ENCODE measurements around the gene FEM1C. TPM values are rescaled to one million over a fixed set of nuclear protein-coding genes. Genes with fewer than 3 reads are reported as not detected.

Gene FEM1C
- total and polyA plus RNA-seq, 9 of the 15 experiments (the other 6 are each of a cell fraction or from before 2014, with no cell fraction given): 1.4 to 9.3 (median 4.3) TPM

GRCh38 chr5:115580941-115581340, 36.4 kb upstream of the FEM1C start (continued):
- TF ChIP-seq CTCFL (IDR thresholded peaks at IDR 0.05; ENCODE audit: borderline replicate concordance, insufficient read depth, low read depth, low read length, poor library complexity, severe bottlenecking) (no peak), HINFP (tag; conservative IDR thresholded peaks at IDR 0.05; ENCODE audit: low read depth) (no peak)

GRCh38 chr5:115579747-115580173, 35.2 kb upstream of the FEM1C start:
- intact Hi-C loops (cut with micrococcal nuclease) (loop anchor here (10.0 kb wide), 2 partner anchors 195 to 1965 kb away; no protein-coding TSS in a partner anchor), in situ Hi-C loops (cut with MboI) (loop anchor here (5.0 to 25.0 kb wide), 2 partner anchors 272 to 1892 kb away; no protein-coding TSS in a partner anchor)
- no peak for ATAC-seq
- no peak overlapping the region for H3K27ac ChIP-seq (ENCODE audit: extremely low read depth, low read depth, low read length)
- H2AFZ ChIP-seq (ENCODE audit: low read depth, low read length): no peak overlapping the region
- no peak for FAIRE-seq
- H3K4me3 ChIP-seq: no peak overlapping the region
- no peaks in the 10 kb centered on the region for H3K4me1 ChIP-seq (replicated peaks in 1 of 2; ENCODE audit: control insufficient read depth in 2 of 2, insufficient read depth in 2 of 2, low read length in 2 of 2)
- CTCF ChIA-PET (ENCODE audit: low intra/inter-chr PET ratio): no interaction called here
- POLR2A ChIA-PET: no interaction called here
- 42% methylated on average over 6 of the region's 6 CpGs for WGBS (ENCODE audit: insufficient coverage, low coverage, missing lambda C conversion rate)
- no peak for DNase-seq (ENCODE audit: extremely low read depth in 1 of 4, low spot score in 3 of 4)
- no peak overlapping the region for H3K4me2 ChIP-seq (ENCODE audit: insufficient read depth, low read length)
- no peaks in the 10 kb centered on the region for H3K79me2 ChIP-seq (ENCODE audit: control insufficient read depth, insufficient read depth, low read length)
- no peaks in the 10 kb centered on the region for H3K27me3 ChIP-seq (ENCODE audit: control insufficient read depth in 2 of 2, insufficient read depth in 2 of 2, low read length in 2 of 2)
- no peaks in the 10 kb centered on the region for H3K9me3 ChIP-seq (replicated peaks; ENCODE audit: control insufficient read depth, insufficient read depth, low read depth, low read length)
- H3K36me3 ChIP-seq (ENCODE audit: control insufficient read depth, insufficient read depth, low read length): no peaks in the 10 kb centered on the region
- H3K9me1 ChIP-seq (ENCODE audit: control insufficient read depth, insufficient read depth, low read length): no peaks in the 10 kb centered on the region
- no peaks in the 10 kb centered on the region for H4K20me1 ChIP-seq (replicated peaks; ENCODE audit: control insufficient read depth, insufficient read depth, low read length)
- no peak overlapping the region for H3K9ac ChIP-seq (ENCODE audit: insufficient read depth in 1 of 2, low read depth in 2 of 2, low read length in 2 of 2)
- no TSS peak for BruUV-seq (replicated peaks)
- TF ChIP-seq HSF4 (CRISPR knock-in tag; IDR thresholded peaks at IDR 0.05; ENCODE audit: borderline replicate concordance) (no peak), NRF1 (conservative IDR thresholded peaks at IDR 0.05 in 1 of 2, IDR thresholded peaks at IDR 0.05 in 1 of 2) (no peak), KDM2B (CRISPR knock-in tag; IDR thresholded peaks at IDR 0.05) (no peak), ZC3H8 (IDR thresholded peaks at IDR 0.05) (no peak), ELF4 (CRISPR knock-in tag; IDR thresholded peaks at IDR 0.05) (no peak), ZNF764 (CRISPR knock-in tag; IDR thresholded peaks at IDR 0.05; ENCODE audit: low read depth) (no peak), ZNF778 (CRISPR knock-in tag; IDR thresholded peaks at IDR 0.05) (no peak), RERE (CRISPR knock-in tag; IDR thresholded peaks at IDR 0.05; ENCODE audit: borderline replicate concordance) (no peak), KAT2B (IDR thresholded peaks at IDR 0.05; ENCODE audit: low read depth, low read length) (no peak)
